ENCODE measurements around the gene SLC22A23.

SLC22A23 gene

DNA sequence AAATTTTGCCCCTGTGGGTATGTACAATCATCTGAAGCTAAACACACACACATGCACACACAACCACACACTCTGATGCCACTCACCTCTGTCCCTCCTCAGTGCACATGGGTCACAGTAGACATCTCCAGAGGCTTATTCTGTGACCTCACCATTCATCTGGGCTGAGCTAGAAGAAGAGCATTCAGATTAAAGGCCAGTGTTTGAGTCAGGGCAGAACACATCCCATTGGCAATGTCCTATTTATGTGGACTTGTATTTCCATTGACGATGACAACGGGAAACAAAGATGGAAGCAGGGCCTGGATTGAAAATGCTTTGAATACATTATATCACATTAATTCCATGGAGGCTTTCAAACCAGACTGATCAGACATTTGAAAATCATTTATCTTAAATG, 26.8 kb upstream of the SLC22A23 start (continued):
- TF ChIP-seq, protein P1, sequence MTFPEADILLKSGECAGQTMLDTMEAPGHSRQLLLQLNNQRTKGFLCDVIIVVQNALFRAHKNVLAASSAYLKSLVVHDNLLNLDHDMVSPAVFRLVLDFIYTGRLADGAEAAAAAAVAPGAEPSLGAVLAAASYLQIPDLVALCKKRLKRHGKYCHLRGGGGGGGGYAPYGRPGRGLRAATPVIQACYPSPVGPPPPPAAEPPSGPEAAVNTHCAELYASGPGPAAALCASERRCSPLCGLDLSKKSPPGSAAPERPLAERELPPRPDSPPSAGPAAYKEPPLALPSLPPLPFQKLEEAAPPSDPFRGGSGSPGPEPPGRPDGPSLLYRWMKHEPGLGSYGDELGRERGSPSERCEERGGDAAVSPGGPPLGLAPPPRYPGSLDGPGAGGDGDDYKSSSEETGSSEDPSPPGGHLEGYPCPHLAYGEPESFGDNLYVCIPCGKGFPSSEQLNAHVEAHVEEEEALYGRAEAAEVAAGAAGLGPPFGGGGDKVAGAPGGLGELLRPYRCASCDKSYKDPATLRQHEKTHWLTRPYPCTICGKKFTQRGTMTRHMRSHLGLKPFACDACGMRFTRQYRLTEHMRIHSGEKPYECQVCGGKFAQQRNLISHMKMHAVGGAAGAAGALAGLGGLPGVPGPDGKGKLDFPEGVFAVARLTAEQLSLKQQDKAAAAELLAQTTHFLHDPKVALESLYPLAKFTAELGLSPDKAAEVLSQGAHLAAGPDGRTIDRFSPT (tag by site-specific recombination; IDR thresholded peaks at IDR 0.05) = no peak

DNA sequence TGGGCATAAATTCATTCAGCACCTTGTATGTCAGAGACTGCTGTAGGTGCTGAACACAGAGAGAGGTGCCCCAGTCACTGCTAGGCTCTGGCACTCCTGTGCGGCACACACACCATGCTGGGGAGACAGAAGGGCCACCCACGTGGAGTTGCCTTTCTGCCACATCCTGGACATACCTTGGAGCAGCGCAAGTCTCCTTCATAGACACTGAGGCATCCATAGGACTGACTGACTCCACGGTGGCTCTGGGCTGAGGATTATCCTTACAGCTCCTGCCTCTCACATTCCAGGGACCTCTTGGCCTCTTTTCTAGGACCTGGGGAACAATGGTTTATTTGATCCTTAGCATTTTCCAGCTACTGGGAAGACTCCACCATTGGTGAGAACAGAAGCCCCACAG, 26.0 kb upstream of the SLC22A23 start:
- Histone ChIP-seq H3K4me3 (ENCODE audit: low read depth, low read length) (no peak overlapping the region), H3K27ac (ENCODE audit: extremely low read depth, low read depth, low read length) (no peak overlapping the region), H3K4me1 (ENCODE audit: control insufficient read depth, insufficient read depth, low read length) (no peaks in the 10 kb centered on the region), H3K9me3 (ENCODE audit: control insufficient read depth, insufficient read depth, low read depth, low read length) (no peaks in the 10 kb centered on the region), H3K36me3 (ENCODE audit: control insufficient read depth in 2 of 2, insufficient read depth in 1 of 2, low read length in 2 of 2) (no peaks in the 10 kb centered on the region)
- ChIA-PET POLR2A (no interaction called here), CTCF (interaction anchor here (0.9 kb wide), 1 partner anchor 11 kb away, joined by 3 read pairs; no protein-coding TSS in a partner anchor)
- TF ChIP-seq ZNF324 (tag by site-specific recombination; IDR thresholded peaks at IDR 0.05) = no peak
- TF ChIP-seq, protein P2, sequence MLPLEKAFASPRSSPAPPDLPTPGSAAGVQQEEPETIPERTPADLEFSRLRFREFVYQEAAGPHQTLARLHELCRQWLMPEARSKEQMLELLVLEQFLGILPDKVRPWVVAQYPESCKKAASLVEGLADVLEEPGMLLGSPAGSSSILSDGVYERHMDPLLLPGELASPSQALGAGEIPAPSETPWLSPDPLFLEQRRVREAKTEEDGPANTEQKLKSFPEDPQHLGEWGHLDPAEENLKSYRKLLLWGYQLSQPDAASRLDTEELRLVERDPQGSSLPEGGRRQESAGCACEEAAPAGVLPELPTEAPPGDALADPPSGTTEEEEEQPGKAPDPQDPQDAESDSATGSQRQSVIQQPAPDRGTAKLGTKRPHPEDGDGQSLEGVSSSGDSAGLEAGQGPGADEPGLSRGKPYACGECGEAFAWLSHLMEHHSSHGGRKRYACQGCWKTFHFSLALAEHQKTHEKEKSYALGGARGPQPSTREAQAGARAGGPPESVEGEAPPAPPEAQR (tag by site-specific recombination; IDR thresholded peaks at IDR 0.05) = no peak
- TF ChIP-seq, protein P3, sequence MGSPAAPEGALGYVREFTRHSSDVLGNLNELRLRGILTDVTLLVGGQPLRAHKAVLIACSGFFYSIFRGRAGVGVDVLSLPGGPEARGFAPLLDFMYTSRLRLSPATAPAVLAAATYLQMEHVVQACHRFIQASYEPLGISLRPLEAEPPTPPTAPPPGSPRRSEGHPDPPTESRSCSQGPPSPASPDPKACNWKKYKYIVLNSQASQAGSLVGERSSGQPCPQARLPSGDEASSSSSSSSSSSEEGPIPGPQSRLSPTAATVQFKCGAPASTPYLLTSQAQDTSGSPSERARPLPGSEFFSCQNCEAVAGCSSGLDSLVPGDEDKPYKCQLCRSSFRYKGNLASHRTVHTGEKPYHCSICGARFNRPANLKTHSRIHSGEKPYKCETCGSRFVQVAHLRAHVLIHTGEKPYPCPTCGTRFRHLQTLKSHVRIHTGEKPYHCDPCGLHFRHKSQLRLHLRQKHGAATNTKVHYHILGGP (tag by site-specific recombination; IDR thresholded peaks at IDR 0.05) = no peak
- no peak for TF ChIP-seq ZFHX2 (tag by site-specific recombination; conservative IDR thresholded peaks at IDR 0.05)
- TF ChIP-seq, protein P4, sequence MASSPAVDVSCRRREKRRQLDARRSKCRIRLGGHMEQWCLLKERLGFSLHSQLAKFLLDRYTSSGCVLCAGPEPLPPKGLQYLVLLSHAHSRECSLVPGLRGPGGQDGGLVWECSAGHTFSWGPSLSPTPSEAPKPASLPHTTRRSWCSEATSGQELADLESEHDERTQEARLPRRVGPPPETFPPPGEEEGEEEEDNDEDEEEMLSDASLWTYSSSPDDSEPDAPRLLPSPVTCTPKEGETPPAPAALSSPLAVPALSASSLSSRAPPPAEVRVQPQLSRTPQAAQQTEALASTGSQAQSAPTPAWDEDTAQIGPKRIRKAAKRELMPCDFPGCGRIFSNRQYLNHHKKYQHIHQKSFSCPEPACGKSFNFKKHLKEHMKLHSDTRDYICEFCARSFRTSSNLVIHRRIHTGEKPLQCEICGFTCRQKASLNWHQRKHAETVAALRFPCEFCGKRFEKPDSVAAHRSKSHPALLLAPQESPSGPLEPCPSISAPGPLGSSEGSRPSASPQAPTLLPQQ (tag by site-specific recombination; IDR thresholded peaks at IDR 0.05) = no peak
- no peak for TF ChIP-seq ZNF776 (tag by site-specific recombination; IDR thresholded peaks at IDR 0.05; ENCODE audit: borderline replicate concordance)
- TF ChIP-seq, protein P5, sequence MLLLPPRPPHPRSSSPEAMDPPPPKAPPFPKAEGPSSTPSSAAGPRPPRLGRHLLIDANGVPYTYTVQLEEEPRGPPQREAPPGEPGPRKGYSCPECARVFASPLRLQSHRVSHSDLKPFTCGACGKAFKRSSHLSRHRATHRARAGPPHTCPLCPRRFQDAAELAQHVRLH (tag by site-specific recombination; IDR thresholded peaks at IDR 0.05) = no peak
- TF ChIP-seq RBAK (tag by site-specific recombination; IDR thresholded peaks at IDR 0.05) = no peak
- TF ChIP-seq ZNF202 (tag by site-specific recombination; IDR thresholded peaks at IDR 0.05; ENCODE audit: borderline replicate concordance) = no peak
- no peak for TF ChIP-seq ZNF354C (tag by site-specific recombination; IDR thresholded peaks at IDR 0.05; ENCODE audit: borderline replicate concordance, low read depth)
- TF ChIP-seq REPIN1 (tag by site-specific recombination; IDR thresholded peaks at IDR 0.05; ENCODE audit: low read depth) = no peak
- no peak for TF ChIP-seq ZNF335 (tag by site-specific recombination; conservative IDR thresholded peaks at IDR 0.05)
- TF ChIP-seq, protein P6, sequence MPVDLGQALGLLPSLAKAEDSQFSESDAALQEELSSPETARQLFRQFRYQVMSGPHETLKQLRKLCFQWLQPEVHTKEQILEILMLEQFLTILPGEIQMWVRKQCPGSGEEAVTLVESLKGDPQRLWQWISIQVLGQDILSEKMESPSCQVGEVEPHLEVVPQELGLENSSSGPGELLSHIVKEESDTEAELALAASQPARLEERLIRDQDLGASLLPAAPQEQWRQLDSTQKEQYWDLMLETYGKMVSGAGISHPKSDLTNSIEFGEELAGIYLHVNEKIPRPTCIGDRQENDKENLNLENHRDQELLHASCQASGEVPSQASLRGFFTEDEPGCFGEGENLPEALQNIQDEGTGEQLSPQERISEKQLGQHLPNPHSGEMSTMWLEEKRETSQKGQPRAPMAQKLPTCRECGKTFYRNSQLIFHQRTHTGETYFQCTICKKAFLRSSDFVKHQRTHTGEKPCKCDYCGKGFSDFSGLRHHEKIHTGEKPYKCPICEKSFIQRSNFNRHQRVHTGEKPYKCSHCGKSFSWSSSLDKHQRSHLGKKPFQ (tag by site-specific recombination; IDR thresholded peaks at IDR 0.05) = no peak
- no peak for TF ChIP-seq SP7 (tag by site-specific recombination; IDR thresholded peaks at IDR 0.05)
- TF ChIP-seq, protein P7, sequence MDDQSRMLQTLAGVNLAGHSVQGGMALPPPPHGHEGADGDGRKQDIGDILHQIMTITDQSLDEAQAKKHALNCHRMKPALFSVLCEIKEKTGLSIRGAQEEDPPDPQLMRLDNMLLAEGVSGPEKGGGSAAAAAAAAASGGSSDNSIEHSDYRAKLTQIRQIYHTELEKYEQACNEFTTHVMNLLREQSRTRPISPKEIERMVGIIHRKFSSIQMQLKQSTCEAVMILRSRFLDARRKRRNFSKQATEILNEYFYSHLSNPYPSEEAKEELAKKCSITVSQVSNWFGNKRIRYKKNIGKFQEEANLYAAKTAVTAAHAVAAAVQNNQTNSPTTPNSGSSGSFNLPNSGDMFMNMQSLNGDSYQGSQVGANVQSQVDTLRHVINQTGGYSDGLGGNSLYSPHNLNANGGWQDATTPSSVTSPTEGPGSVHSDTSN (CRISPR knock-in tag; IDR thresholded peaks at IDR 0.05) = no peak
- TF ChIP-seq ZBTB1 (tag by site-specific recombination; IDR thresholded peaks at IDR 0.05) = no peak
